Endothelial cell of umbilical vein (primary cell): ENCODE results near the gene MPC1L. TPM values are rescaled to one million over a fixed set of nuclear protein-coding genes. Genes with fewer than 3 reads are reported as not detected.
A peak's percentile ranks its signal among the peaks of the same experiment; 100 is the strongest.

Experiments
- BruUV-seq: library from RNA; stranded (reverse); fragments of 400-500 nt; replicated peaks from 2 replicates; lab custom pipeline; 2021; lab: Mats Ljungman, UMichigan
- CTCF ChIA-PET: fragments of 300-600, 350-600 bp; sonication (Branson Sonifier 250); formaldehyde crosslinking; loops from one replicate; lab custom pipeline; 2021; ENCODE audit warnings: antibody characterized with exemption, inconsistent platforms; lab: Charles Lee
- POLR2A ChIA-PET: fragments of 300-600, 350-600 bp; sonication (Branson Sonifier 250); formaldehyde crosslinking; loops from one replicate; lab custom pipeline; 2021; ENCODE audit warnings: antibody characterized with exemption, inconsistent platforms; lab: Charles Lee
- DNase-seq: peaks from one replicate; pipeline ENCODE4 v3.0.0-alpha.2; 2011; ENCODE audit warnings: low read depth, low spot score
- FAIRE-seq: peaks from 2 replicates; lab custom pipeline; 2011; peaks lifted over from hg19 to GRCh38; lab: Jason Lieb, UNC
- H2AFZ ChIP-seq: 2 replicates; pipeline ENCODE4 v1.6.0; 2012; ENCODE audit warnings: low read depth, low read length, control low read depth, inconsistent platforms
- H3K27ac ChIP-seq: 2 replicates; pipeline ENCODE4 v1.5.1; 2011; ENCODE audit warnings: low read depth, mild to moderate bottlenecking, control low read depth, low read length, moderate library complexity; ENCODE audit not compliant: insufficient read depth
- H3K27me3 ChIP-seq, 2 experiments: 2 replicates each; pipeline versions ENCODE4 v1.6.0 to v1.6.1; 2011; ENCODE audit warnings: low read length in 2 of 2, mixed read lengths in 1 of 2; ENCODE audit not compliant: control insufficient read depth in 2 of 2, insufficient read depth in 2 of 2
- H3K36me3 ChIP-seq, 2 experiments: 2 replicates in 1 of 2; 3 replicates in 1 of 2; pipeline ENCODE4 v1.5.1; 2011; ENCODE audit warnings: low read length in 2 of 2, mild to moderate bottlenecking in 1 of 2, moderate library complexity in 1 of 2; ENCODE audit not compliant: control insufficient read depth in 2 of 2, insufficient read depth in 2 of 2; ENCODE audit errors: extremely low read depth in 1 of 2
- H3K4me1 ChIP-seq: 3 replicates; pipeline ENCODE4 v1.5.1; 2011; ENCODE audit warnings: mild to moderate bottlenecking, low read length; ENCODE audit not compliant: control insufficient read depth, insufficient read depth; ENCODE audit errors: extremely low read depth
- H3K4me2 ChIP-seq: 2 replicates; pipeline ENCODE4 v1.6.1; 2011; ENCODE audit warnings: low read length, control low read depth, mixed read lengths; ENCODE audit not compliant: insufficient read depth
- H3K4me3 ChIP-seq, 3 experiments: fragments of 200-600 bp in 1 of 3; sonication (generic), shearing (Covaris generic) in 1 of 3; replicated peaks in 1 of 3; 2 replicates each; pipeline ENCODE4 v1.5.1; 2011 to 2016; ENCODE audit warnings: control low read depth in 3 of 3, low read length in 3 of 3, mild to moderate bottlenecking in 2 of 3, inconsistent platforms in 1 of 3, low read depth in 1 of 3, moderate library complexity in 1 of 3; ENCODE audit not compliant: insufficient read depth in 1 of 3
- H3K79me2 ChIP-seq: 2 replicates; pipeline ENCODE4 v1.6.0; 2012; ENCODE audit warnings: low read length, inconsistent platforms; ENCODE audit not compliant: control insufficient read depth, insufficient read depth
- H3K9ac ChIP-seq: replicated peaks from 2 replicates; pipeline ENCODE3; 2011; ENCODE audit warnings: low read length, control low read depth; ENCODE audit not compliant: insufficient read depth; ENCODE audit errors: extremely low read depth
- H3K9me1 ChIP-seq: replicated peaks from 3 replicates; pipeline ENCODE4 v1.6.0; 2011; ENCODE audit warnings: mild to moderate bottlenecking, low read length; ENCODE audit not compliant: control insufficient read depth, insufficient read depth; ENCODE audit errors: extremely low read depth
- H3K9me3 ChIP-seq: replicated peaks from 2 replicates; pipeline ENCODE4 v1.5.1; 2012; ENCODE audit warnings: low read length, inconsistent platforms; ENCODE audit not compliant: control insufficient read depth, insufficient read depth
- H4K20me1 ChIP-seq: replicated peaks from 2 replicates; pipeline ENCODE3; 2011; ENCODE audit warnings: mild to moderate bottlenecking, low read length; ENCODE audit not compliant: control insufficient read depth, insufficient read depth; ENCODE audit errors: extremely low read depth
- EZH2 ChIP-seq: IDR thresholded peaks from 2 replicates; pipeline ENCODE4 v1.6.1; 2012; ENCODE audit warnings: borderline replicate concordance, low read depth, mild to moderate bottlenecking, moderate library complexity, low read length, inconsistent platforms; ENCODE audit not compliant: severe bottlenecking
- FOS ChIP-seq: IDR thresholded peaks from 2 replicates; pipeline ENCODE4 v1.6.1; 2011; ENCODE audit warnings: mild to moderate bottlenecking, low read length, moderate library complexity, borderline replicate concordance; ENCODE audit not compliant: insufficient read depth
- GATA2 ChIP-seq: IDR thresholded peaks from 2 replicates; pipeline ENCODE4 v1.7.0; 2011; ENCODE audit warnings: low read depth, mild to moderate bottlenecking, moderate library complexity, mixed read lengths, low read length; ENCODE audit not compliant: insufficient read length, insufficient read depth
- JUN ChIP-seq: IDR thresholded peaks from 2 replicates; pipeline ENCODE4 v1.6.1; 2011; ENCODE audit warnings: borderline replicate concordance, low read depth; ENCODE audit not compliant: insufficient read length, insufficient read depth
- MYC ChIP-seq: IDR thresholded peaks from one replicate; pipeline ENCODE4 v1.6.1; 2011; ENCODE audit warnings: mild to moderate bottlenecking, low read depth, low read length
- POLR2A ChIP-seq: IDR thresholded peaks from 2 replicates; pipeline ENCODE4 v1.6.1; 2012; ENCODE audit warnings: low read depth, mild to moderate bottlenecking, control low read depth, low read length
- POLR2AphosphoS5 ChIP-seq: IDR thresholded peaks from 2 replicates; pipeline ENCODE4 v1.6.1; 2012; ENCODE audit warnings: low read depth, mild to moderate bottlenecking, control low read depth, low read length, moderate library complexity; ENCODE audit not compliant: insufficient read depth
- dilution Hi-C: fragments of 300-500 bp; cut with MboI; formaldehyde crosslinking; loops from one replicate; pipeline ENCODE4 v1.15.0; 2019; ENCODE audit warnings: low sequenced_read_pairs; ENCODE audit not compliant: extremely low pct_ligation_motif_present
- intact Hi-C: fragments of 100-400 bp; cut with micrococcal nuclease; formaldehyde crosslinking; loops from one replicate; pipeline ENCODE4 v1.10.0; 2022
- polyA plus RNA-seq, 4 experiments: library from polyadenylated mRNA; depleted of rRNA in 3 of 4; stranded (reverse) in 3 of 4; unstranded in 1 of 4; fragments of >200 nt; gene quantifications; 2 replicates each; pipeline versions ENCODE4 v1.2.1 to v1.2.3, GENCODE V29; 2011 to 2012; ENCODE audit warnings: missing spikeins in 1 of 4
- total RNA-seq: library from RNA; stranded (reverse); gene quantifications from 2 replicates; pipeline ENCODE4 v1.2.3, GENCODE V29; 2021
- TF ChIP-seq, protein P1 (sequence below): IDR thresholded peaks from 2 replicates; pipeline ENCODE4 v1.6.1; 2011; ENCODE audit not compliant: insufficient read depth, insufficient read length
- TF ChIP-seq, protein P2 (sequence below), 2 donors: IDR thresholded peaks; 1 replicate in 1 of 2; 2 replicates in 1 of 2; pipeline ENCODE4 v1.5.1; 2011; ENCODE audit warnings: low read length in 2 of 2, mild to moderate bottlenecking in 2 of 2, moderate library complexity in 2 of 2, control low read depth in 1 of 2, inconsistent platforms in 1 of 2, low read depth in 1 of 2; ENCODE audit not compliant: insufficient read depth in 1 of 2; ENCODE audit errors: extremely low read depth in 1 of 2

Gene MPC1L
- total and polyA plus RNA-seq, 2 donors (not counting 3 experiments of a cell fraction or from before 2014, with no cell fraction given) = 0.19 TPM; not detected in 1

DNA sequence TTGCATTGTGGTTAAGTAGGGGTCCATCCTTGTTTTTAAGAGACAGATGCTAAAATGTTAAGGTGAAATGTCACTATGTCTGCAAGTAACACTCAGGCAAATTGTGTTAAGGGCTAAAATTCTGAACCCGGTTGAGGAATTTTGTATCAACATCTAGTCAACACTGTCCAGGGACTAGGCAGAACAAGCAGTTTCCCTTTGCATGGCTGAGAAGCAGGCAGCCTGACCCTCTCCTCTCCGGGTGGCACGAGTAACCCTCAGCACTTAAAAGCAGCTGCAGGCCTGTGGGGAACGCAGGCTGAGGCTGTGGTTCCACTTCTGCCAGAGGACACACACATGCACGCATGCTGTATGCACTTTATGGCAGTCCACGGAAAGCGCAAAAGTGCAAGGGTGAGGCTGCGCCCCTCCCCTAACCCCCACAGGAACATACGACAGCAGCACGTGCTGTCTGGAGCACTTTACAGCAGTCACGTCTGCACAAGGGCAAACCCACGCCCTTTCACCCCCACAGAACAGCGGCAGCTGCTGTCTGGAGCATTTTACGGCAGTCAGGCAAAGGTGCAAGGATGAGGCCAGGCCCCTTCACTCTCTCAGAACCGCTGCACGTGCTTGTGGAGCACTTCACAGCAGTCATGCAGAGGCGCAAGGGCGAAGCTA, 619 bp upstream of the MPC1L start:
- TF ChIP-seq JUN (no peak), EZH2 (no peak), POLR2A (no peak), POLR2AphosphoS5 (no peak), FOS (no peak), GATA2 (no peak), MYC (no peak)
- TF ChIP-seq, protein P1, sequence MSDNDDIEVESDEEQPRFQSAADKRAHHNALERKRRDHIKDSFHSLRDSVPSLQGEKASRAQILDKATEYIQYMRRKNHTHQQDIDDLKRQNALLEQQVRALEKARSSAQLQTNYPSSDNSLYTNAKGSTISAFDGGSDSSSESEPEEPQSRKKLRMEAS = no peak
- TF ChIP-seq, protein P2, sequence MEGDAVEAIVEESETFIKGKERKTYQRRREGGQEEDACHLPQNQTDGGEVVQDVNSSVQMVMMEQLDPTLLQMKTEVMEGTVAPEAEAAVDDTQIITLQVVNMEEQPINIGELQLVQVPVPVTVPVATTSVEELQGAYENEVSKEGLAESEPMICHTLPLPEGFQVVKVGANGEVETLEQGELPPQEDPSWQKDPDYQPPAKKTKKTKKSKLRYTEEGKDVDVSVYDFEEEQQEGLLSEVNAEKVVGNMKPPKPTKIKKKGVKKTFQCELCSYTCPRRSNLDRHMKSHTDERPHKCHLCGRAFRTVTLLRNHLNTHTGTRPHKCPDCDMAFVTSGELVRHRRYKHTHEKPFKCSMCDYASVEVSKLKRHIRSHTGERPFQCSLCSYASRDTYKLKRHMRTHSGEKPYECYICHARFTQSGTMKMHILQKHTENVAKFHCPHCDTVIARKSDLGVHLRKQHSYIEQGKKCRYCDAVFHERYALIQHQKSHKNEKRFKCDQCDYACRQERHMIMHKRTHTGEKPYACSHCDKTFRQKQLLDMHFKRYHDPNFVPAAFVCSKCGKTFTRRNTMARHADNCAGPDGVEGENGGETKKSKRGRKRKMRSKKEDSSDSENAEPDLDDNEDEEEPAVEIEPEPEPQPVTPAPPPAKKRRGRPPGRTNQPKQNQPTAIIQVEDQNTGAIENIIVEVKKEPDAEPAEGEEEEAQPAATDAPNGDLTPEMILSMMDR (IDR thresholded peaks at IDR 0.05; ENCODE audit: extremely low read depth in 1 of 2, insufficient read depth in 1 of 2, low read depth in 1 of 2, low read length in 2 of 2) = no peak
- no peak overlapping the region for H3K4me3 ChIP-seq
- ChIA-PET POLR2A (no interaction called here), CTCF (no interaction called here)
- no peaks in the 10 kb centered on the region for H4K20me1 ChIP-seq
- H3K79me2 ChIP-seq = no peaks in the 10 kb centered on the region
- FAIRE-seq = peak; percentile 4
- H3K9me1 ChIP-seq = no peaks in the 10 kb centered on the region
- H3K4me2 ChIP-seq = no peak overlapping the region
- no peaks in the 10 kb centered on the region for H3K36me3 ChIP-seq
- no peak for DNase-seq
- H3K27me3 ChIP-seq = no peaks in the 10 kb centered on the region
- H3K27ac ChIP-seq = no peak overlapping the region
- no peaks in the 10 kb centered on the region for H3K9me3 ChIP-seq
- H3K9ac ChIP-seq = no peak overlapping the region
- no peaks in the 10 kb centered on the region for H3K4me1 ChIP-seq
- no TSS peak for BruUV-seq
- dilution Hi-C loops = no loop called here
- intact Hi-C loops = no loop called here
- no peak overlapping the region for H2AFZ ChIP-seq
